GM23338 (cell line): ENCODE data around the gene LCE2A. TPM values are rescaled to one million over a fixed set of nuclear protein-coding genes. Genes with fewer than 3 reads are reported as not detected.

Experiments used
- ATAC-seq: fragments of 200-7000 bp; cut with Tn5 transposase; 3 replicates; pipeline ENCODE4 v1.9.1; 2020
- DNase-seq: peaks from one replicate; pipeline ENCODE4 v3.0.0-alpha.2; 2015; ENCODE audit warnings: low spot score
- H2AFZ ChIP-seq: fragments of 200-600 bp; sonication (generic); 2 replicates; pipeline ENCODE4 v1.8.0; 2016; ENCODE audit warnings: antibody characterized with exemption, mild to moderate bottlenecking, moderate library complexity
- H3F3A ChIP-seq: fragments of 200-600 bp; sonication (generic); replicated peaks from 2 replicates; pipeline ENCODE4 v1.8.0; 2017; ENCODE audit warnings: antibody characterized with exemption, mixed run types, low read depth
- H3K27ac ChIP-seq: fragments of 200-600 bp; sonication (generic); 2 replicates; pipeline ENCODE4 v1.6.1; 2016; ENCODE audit warnings: low read depth
- H3K27me3 ChIP-seq: fragments of 200-600 bp; sonication (generic); 2 replicates; pipeline ENCODE4 v1.8.0; 2016; ENCODE audit warnings: mild to moderate bottlenecking, mixed run types, moderate library complexity; ENCODE audit not compliant: insufficient read depth
- H3K36me3 ChIP-seq: fragments of 200-600 bp; sonication (generic); 2 replicates; pipeline ENCODE4 v1.8.0; 2016; ENCODE audit warnings: mild to moderate bottlenecking; ENCODE audit not compliant: insufficient read depth
- H3K4me1 ChIP-seq: fragments of 200-600 bp; sonication (generic); 2 replicates; pipeline ENCODE4 v1.8.0; 2016; ENCODE audit warnings: mild to moderate bottlenecking, moderate library complexity; ENCODE audit not compliant: insufficient read depth
- H3K4me2 ChIP-seq: fragments of 200-600 bp; sonication (generic); 2 replicates; pipeline ENCODE4 v1.7.1; 2017; ENCODE audit warnings: mixed run types
- H3K4me3 ChIP-seq: fragments of 200-600 bp; sonication (generic); 2 replicates; pipeline ENCODE4 v1.6.1; 2016; ENCODE audit warnings: mixed run types
- H3K79me2 ChIP-seq: fragments of 200-600 bp; sonication (generic); replicated peaks from 2 replicates; pipeline ENCODE4 v1.8.0; 2017; ENCODE audit warnings: mild to moderate bottlenecking; ENCODE audit not compliant: insufficient read depth
- H3K9me2 ChIP-seq: fragments of 200-600 bp; sonication (generic); 2 replicates; pipeline ENCODE4 v1.8.0; 2017; ENCODE audit not compliant: insufficient read depth
- H4K20me1 ChIP-seq: fragments of 200-600 bp; sonication (generic); replicated peaks from 2 replicates; pipeline ENCODE4 v1.8.0; 2017; ENCODE audit warnings: mild to moderate bottlenecking; ENCODE audit not compliant: insufficient read depth
- H3K27ac Mint-ChIP-seq: 2 replicates; pipeline ENCODE4 v1.8.0; 2020; ENCODE audit warnings: inconsistent platforms, mild to moderate bottlenecking, moderate library complexity, mixed read lengths
- H3K27me3 Mint-ChIP-seq: 3 replicates; pipeline ENCODE4 v1.8.0; 2022; ENCODE audit warnings: low read depth, mild to moderate bottlenecking, moderate library complexity, mixed read lengths, inconsistent platforms; ENCODE audit not compliant: insufficient read depth, poor library complexity
- H3K36me3 Mint-ChIP-seq: 3 replicates; pipeline ENCODE4 v1.8.0; 2021; ENCODE audit warnings: low read depth, mild to moderate bottlenecking, inconsistent platforms, moderate library complexity, mixed read lengths
- H3K4me1 Mint-ChIP-seq: 3 replicates; pipeline ENCODE4 v1.8.0; 2020; ENCODE audit warnings: mild to moderate bottlenecking, inconsistent platforms, mixed read lengths
- H3K4me3 Mint-ChIP-seq: 3 replicates; pipeline ENCODE4 v1.8.0; 2021; ENCODE audit warnings: moderate library complexity, mild to moderate bottlenecking, inconsistent platforms, mixed read lengths
- H3K9me3 Mint-ChIP-seq: 3 replicates; pipeline ENCODE4 v1.8.0; 2020; ENCODE audit warnings: moderate library complexity, mild to moderate bottlenecking, inconsistent platforms, mixed read lengths
- CTCF ChIP-seq, 2 experiments: fragments of 200-600 bp in 1 of 2; sonication (generic) in 1 of 2; conservative IDR thresholded peaks; 2 replicates each; pipeline versions ENCODE4 v1.5.1 to v1.6.1; 2016 to 2017; ENCODE audit warnings: antibody characterized with exemption in 2 of 2, low read depth in 2 of 2, mild to moderate bottlenecking in 2 of 2, moderate library complexity in 1 of 2
- REST ChIP-seq: IDR thresholded peaks from one replicate; pipeline ENCODE4 v1.6.1; 2018; ENCODE audit warnings: antibody characterized with exemption; ENCODE audit not compliant: unreplicated experiment
- ZNF331 ChIP-seq: fragments of 250-450 bp; sonication (Bioruptor Pico); IDR thresholded peaks from 2 replicates; pipeline ENCODE4 v1.5.0; 2020; ENCODE audit warnings: low read depth, mild to moderate bottlenecking, moderate library complexity
- ZNF462 ChIP-seq: fragments of 250-450 bp; sonication (Bioruptor Pico); IDR thresholded peaks from 2 replicates; pipeline ENCODE4 v1.5.0; 2020; ENCODE audit warnings: mild to moderate bottlenecking, moderate library complexity
- polyA plus RNA-seq: library from polyadenylated mRNA; unstranded; fragments of >200 nt; fragmentation: Nextera tagmentation; extraction: Ambion mirVana; gene quantifications from 2 replicates; pipeline ENCODE4 v1.2.1, GENCODE V29; 2016
- total RNA-seq: library from RNA; depleted of rRNA; stranded (reverse); fragments of >200 nt; shearing (Covaris generic); gene quantifications from 2 replicates; pipeline ENCODE4 v1.2.3, GENCODE V29; 2014

LCE2A gene
- total and polyA plus RNA-seq, 2 experiments from 2014 or later: not detected

- TF ChIP-seq ZNF462 (CRISPR knock-in tag) (no peak), ZNF331 (CRISPR knock-in tag) (no peak), CTCF (conservative IDR thresholded peaks at IDR 0.05; ENCODE audit: low read depth in 2 of 2) (no peak)
These were observed 47.8 kb downstream of the LCE2A start (continued) for GRCh38 chr1:152745765-152746444.

GRCh38 chr1:152747831-152748230 is 49.7 kb downstream of the LCE2A start:
- no peak overlapping the region for H3K27ac Mint-ChIP-seq
- no peaks in the 10 kb centered on the region for H3F3A ChIP-seq
- H3K4me3 Mint-ChIP-seq: no peak overlapping the region
- H3K4me1 ChIP-seq: peaks cover 4% of the 10 kb centered on the region
- no peak overlapping the region for H2AFZ ChIP-seq
- no peak overlapping the region for H3K4me3 ChIP-seq
- H3K4me1 Mint-ChIP-seq: peaks cover 3% of the 10 kb centered on the region; the same call in 2 of the 3 replicates
- no peaks in the 10 kb centered on the region for H3K27me3 Mint-ChIP-seq
- H4K20me1 ChIP-seq: no peaks in the 10 kb centered on the region; the same call in 1 of the 2 replicates
- H3K36me3 Mint-ChIP-seq: no peaks in the 10 kb centered on the region
- no peak overlapping the region for H3K27ac ChIP-seq
- ATAC-seq (no peak), DNase-seq (no peak)
- no peaks in the 10 kb centered on the region for H3K9me2 ChIP-seq
- H3K4me2 ChIP-seq: no peak overlapping the region
- no peak for TF ChIP-seq REST
- H3K79me2 ChIP-seq: no peaks in the 10 kb centered on the region
- no peaks in the 10 kb centered on the region for H3K27me3 ChIP-seq
- no peaks in the 10 kb centered on the region for H3K36me3 ChIP-seq
- no peaks in the 10 kb centered on the region for H3K9me3 Mint-ChIP-seq
